WTC11 (cell line): Measurements from ENCODE around the gene PLEKHM1.

Experiments used
- ATF3 ChIP-seq: sonication (generic); formaldehyde crosslinking; conservative IDR thresholded peaks from 2 replicates; pipeline ENCODE4 v1.8.1; 2022; ENCODE audit warnings: mild to moderate bottlenecking, missing genetic modification reagents
- ATF6 ChIP-seq: sonication (generic); formaldehyde crosslinking; IDR thresholded peaks from 2 replicates; pipeline ENCODE4 v1.8.1; 2023; ENCODE audit warnings: mild to moderate bottlenecking, missing genetic modification reagents
- CBFB ChIP-seq: sonication (generic); formaldehyde crosslinking; IDR thresholded peaks from 2 replicates; pipeline ENCODE4 v1.8.1; 2022; ENCODE audit warnings: mild to moderate bottlenecking, low read depth, missing genetic modification reagents
- CTCF ChIP-seq: fragments of 200-600 bp; IDR thresholded peaks from 2 replicates; pipeline ENCODE4 v1.8.0; 2022; ENCODE audit warnings: antibody characterized with exemption
- E2F1 ChIP-seq: sonication (generic); formaldehyde crosslinking; IDR thresholded peaks from 2 replicates; pipeline ENCODE4 v1.8.0; 2022; ENCODE audit warnings: mild to moderate bottlenecking, missing genetic modification reagents
- FOXK1 ChIP-seq: sonication (generic); formaldehyde crosslinking; IDR thresholded peaks from 2 replicates; pipeline ENCODE4 v1.8.0; 2022; ENCODE audit warnings: mild to moderate bottlenecking, moderate library complexity, missing genetic modification reagents
- PREB ChIP-seq: sonication (generic); formaldehyde crosslinking; IDR thresholded peaks from 2 replicates; pipeline ENCODE4 v1.8.1; 2022; ENCODE audit warnings: mild to moderate bottlenecking, missing genetic modification reagents, moderate library complexity, borderline replicate concordance
- ZNF425 ChIP-seq: fragments of 250-450 bp; sonication (Bioruptor Pico); conservative IDR thresholded peaks from 2 replicates; pipeline ENCODE4 v1.9.0; 2021; ENCODE audit warnings: mild to moderate bottlenecking

GRCh38 chr17:45402916-45403315 is 87.6 kb downstream of the PLEKHM1 start:
- no peak for TF ChIP-seq E2F1 (CRISPR knock-in tag)
- no peak for TF ChIP-seq PREB
- no peak for TF ChIP-seq FOXK1 (CRISPR knock-in tag)
- TF ChIP-seq ZNF425 (CRISPR knock-in tag): no peak
- TF ChIP-seq ATF6 (CRISPR knock-in tag): no peak
- TF ChIP-seq ATF3 (CRISPR knock-in tag): no peak
- no peak for TF ChIP-seq CTCF
- TF ChIP-seq CBFB (CRISPR knock-in tag): no peak
